Stimulated activated CD8-positive, alpha-beta memory T cell treated with anti-CD3 and anti-CD28 coated beads, Interleukin-4, amount 100 ng/mL, for 48 hours (primary cell): Measurements from ENCODE around the gene PHF21B.
"Not testable (repeated sequence)": the region's sequence is repeated elsewhere in the genome, so short reads cannot be mapped to it uniquely, and the experiment has no call there.

ENCODE experiments used
- DNase-seq: peaks from one replicate; pipeline ENCODE4 v3.0.0-alpha.2; 2020

Gene PHF21B

GRCh38 chr22:44914026-44914721, 95.6 kb downstream of the PHF21B start:
- DNase-seq, result no peak

GRCh38 chr22:44913198-44913983, 96.4 kb downstream of the PHF21B start:
- no peak for DNase-seq

- DNase-seq, result no peak
Measured at GRCh38 chr22:44909241-44909640, 100.6 kb downstream of the PHF21B start.

- DNase-seq, result no peak
Measured at GRCh38 chr22:44907765-44908737, 101.8 kb downstream of the PHF21B start.

- no peak for DNase-seq
Measured at GRCh38 chr22:44906999-44907644, 102.7 kb downstream of the PHF21B start.

DNA sequence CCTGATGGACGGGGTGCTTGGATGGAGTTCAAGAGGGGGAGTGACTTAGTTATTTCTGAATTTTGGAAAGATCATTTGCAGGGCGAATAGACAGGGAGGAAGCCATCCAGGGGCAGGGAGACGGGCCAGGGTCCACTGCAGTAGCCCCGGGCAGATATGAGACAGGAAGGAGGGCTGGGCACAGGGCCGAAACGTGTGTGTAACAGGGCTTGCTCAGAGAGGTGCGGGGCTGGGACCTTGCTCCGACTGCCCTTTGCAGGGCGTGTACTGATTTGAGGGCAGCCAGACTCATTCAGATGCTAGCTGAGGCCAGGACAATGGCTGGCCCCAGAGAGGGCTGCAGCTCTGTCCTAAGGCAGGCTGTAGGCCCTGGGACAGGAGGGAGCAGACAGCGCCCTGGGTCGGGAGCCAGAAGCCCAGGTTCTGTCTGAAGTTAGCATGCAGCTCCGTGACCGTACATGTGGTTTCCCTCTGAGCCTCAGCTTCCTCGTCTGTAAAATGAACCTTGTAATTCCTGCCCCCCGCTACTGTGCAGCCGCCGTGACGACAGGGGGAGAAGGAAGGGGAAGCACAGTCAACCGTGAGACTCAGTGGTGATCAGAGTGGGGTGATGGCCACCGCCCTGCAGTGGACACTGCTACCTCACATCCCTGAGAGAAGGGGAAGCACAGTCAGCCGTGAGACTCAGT, 103.4 kb downstream of the PHF21B start:
- no peak for DNase-seq

DNA sequence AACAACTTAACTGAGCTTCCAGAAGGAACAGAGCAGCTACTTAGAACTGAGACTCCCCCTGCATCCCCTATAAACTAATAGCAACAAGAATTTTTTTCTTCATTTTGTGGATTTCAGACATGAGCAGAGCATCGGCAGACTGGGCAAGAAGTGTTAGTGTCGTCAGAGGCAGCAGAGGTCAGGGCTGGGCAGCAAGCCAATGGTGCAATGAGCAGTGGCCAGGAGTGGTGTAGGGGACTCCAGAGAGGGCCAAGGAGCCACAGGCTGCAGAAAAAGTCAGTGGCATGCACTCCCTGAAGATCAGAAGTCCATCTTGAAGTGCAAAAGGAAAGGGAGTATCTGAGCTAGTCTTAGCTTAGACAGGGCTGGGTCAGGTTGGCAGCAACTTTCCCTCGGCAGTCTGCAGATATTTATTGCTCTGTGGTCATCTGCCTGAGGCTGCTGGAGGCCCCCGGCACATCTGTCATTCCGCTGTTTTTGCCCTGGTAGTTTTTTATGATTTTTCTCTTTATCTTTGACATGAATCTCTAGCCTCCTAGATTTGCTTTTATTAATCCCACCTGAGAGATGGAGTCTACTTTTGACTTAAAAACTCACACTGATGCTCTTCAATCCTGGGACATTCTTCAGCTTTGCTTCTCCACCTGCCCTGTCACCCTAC, 105.2 kb downstream of the PHF21B start:
- not testable (repeated sequence) for DNase-seq

- not testable (repeated sequence) for DNase-seq
Measured at GRCh38 chr22:44903164-44903563, 106.6 kb downstream of the PHF21B start.

DNA sequence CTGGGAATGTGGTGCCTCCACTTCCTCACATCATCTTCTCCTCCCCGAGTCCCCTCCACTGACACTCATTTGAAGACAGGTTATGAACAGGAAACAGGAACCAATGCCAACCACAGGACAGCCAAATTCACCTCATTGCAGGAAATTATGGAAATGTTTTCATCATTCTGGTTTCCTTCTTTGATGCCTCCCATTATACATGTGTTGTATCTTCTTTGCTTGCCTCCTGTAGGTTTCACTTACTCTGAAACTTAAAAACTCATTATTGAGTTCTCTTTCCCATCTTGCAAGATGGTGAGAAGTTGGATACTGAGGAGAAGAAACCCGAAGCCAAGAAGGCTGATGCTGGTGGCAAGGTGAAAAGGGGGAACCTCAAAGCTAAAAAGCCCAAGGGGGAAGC, 108.5 kb downstream of the PHF21B start:
- no peak for DNase-seq

GRCh38 chr22:44898236-44898635, 111.6 kb downstream of the PHF21B start:
- DNase-seq, result no peak

GRCh38 chr22:44895296-44896055, 114.3 kb downstream of the PHF21B start:
- DNase-seq, result no peak

- no peak for DNase-seq
Measured at GRCh38 chr22:44894782-44895181, 115.0 kb downstream of the PHF21B start.

GRCh38 chr22:44894321-44894720, 115.5 kb downstream of the PHF21B start:
- DNase-seq, result no peak

- DNase-seq, result no peak
Measured at GRCh38 chr22:44893731-44894080, 116.1 kb downstream of the PHF21B start.

GRCh38 chr22:44892803-44893730, 116.7 kb downstream of the PHF21B start:
- no peak for DNase-seq

GRCh38 chr22:44892243-44892642, 117.6 kb downstream of the PHF21B start:
- no peak for DNase-seq

- no peak for DNase-seq
Measured at GRCh38 chr22:44891791-44892190, 118.0 kb downstream of the PHF21B start.

- no peak for DNase-seq
Measured at GRCh38 chr22:44891293-44891747, 118.5 kb downstream of the PHF21B start.
